ENCODE data around the gene LAMC3. TPM values are rescaled to one million over a fixed set of nuclear protein-coding genes. Genes with fewer than 3 reads are reported as not detected.
"Not testable (repeated sequence)": the region's sequence is repeated elsewhere in the genome, so short reads cannot be mapped to it uniquely, and the experiment has no call there.

The LAMC3 gene
- total RNA-seq, 3 donors from 2014 or later = 0.58 to 0.73 (median 0.69) TPM

- intact Hi-C loops (cut with DNase I, micrococcal nuclease) = no loop called here
- H3K4me1 ChIP-seq (ENCODE audit: low read depth) = peaks cover 4% of the 10 kb centered on the region
- no peaks in the 10 kb centered on the region for H3K36me3 ChIP-seq (ENCODE audit: low read depth)
- ATAC-seq (no peak), DNase-seq (no peak)
- no peak overlapping the region for H3K4me3 ChIP-seq
- no peaks in the 10 kb centered on the region for H3K9me3 ChIP-seq
- no peak for TF ChIP-seq CTCF (IDR thresholded peaks at IDR 0.05)
These were observed 88.9 kb downstream of the LAMC3 start for GRCh38 chr9:131097948-131098278.

- Histone ChIP-seq H3K4me3 (no peak overlapping the region), H3K36me3 (ENCODE audit: low read depth) (no peaks in the 10 kb centered on the region), H3K4me1 (ENCODE audit: low read depth) (peaks cover 4% of the 10 kb centered on the region), H3K9me3 (no peaks in the 10 kb centered on the region)
- ATAC-seq (no peak), DNase-seq (no peak)
- intact Hi-C loops (cut with DNase I, micrococcal nuclease) = no loop called here
- no peak for TF ChIP-seq CTCF (IDR thresholded peaks at IDR 0.05)
These were observed 89.6 kb downstream of the LAMC3 start for GRCh38 chr9:131098391-131099101.

GRCh38 chr9:131099102-131099606 lies 90.2 kb downstream of the LAMC3 start:
- Histone ChIP-seq H3K36me3 (ENCODE audit: low read depth) (no peaks in the 10 kb centered on the region), H3K9me3 (no peaks in the 10 kb centered on the region), H3K4me1 (ENCODE audit: low read depth) (peaks cover 4% of the 10 kb centered on the region), H3K4me3 (no peak overlapping the region)
- DNase-seq (no peak), ATAC-seq (no peak)
- intact Hi-C loops (cut with DNase I, micrococcal nuclease) = no loop called here
- no peak for TF ChIP-seq CTCF (IDR thresholded peaks at IDR 0.05)

GRCh38 chr9:131099845-131100244 lies 90.9 kb downstream of the LAMC3 start:
- H3K9me3 ChIP-seq; H3K4me1 ChIP-seq (ENCODE audit: low read depth); intact Hi-C loops (cut with DNase I, micrococcal nuclease); DNase-seq; H3K36me3 ChIP-seq (ENCODE audit: low read depth); ATAC-seq; H3K4me3 ChIP-seq: not testable (repeated sequence)

GRCh38 chr9:131100445-131100844 lies 91.5 kb downstream of the LAMC3 start:
- no peak for TF ChIP-seq CTCF (IDR thresholded peaks at IDR 0.05)
- H3K9me3 ChIP-seq = no peaks in the 10 kb centered on the region
- no peak overlapping the region for H3K4me3 ChIP-seq
- no peaks in the 10 kb centered on the region for H3K36me3 ChIP-seq (ENCODE audit: low read depth)
- ATAC-seq = no peak
- intact Hi-C loops (cut with DNase I, micrococcal nuclease) = no loop called here
- peaks cover 4% of the 10 kb centered on the region for H3K4me1 ChIP-seq (ENCODE audit: low read depth)
- no peak for DNase-seq

GRCh38 chr9:131101207-131101964 lies 92.4 kb downstream of the LAMC3 start:
- Histone ChIP-seq H3K4me1 (ENCODE audit: low read depth) (no peaks in the 10 kb centered on the region), H3K4me3 (no peak overlapping the region), H3K9me3 (no peaks in the 10 kb centered on the region), H3K36me3 (ENCODE audit: low read depth) (no peaks in the 10 kb centered on the region)
- no peak for TF ChIP-seq CTCF (IDR thresholded peaks at IDR 0.05)
- no peak for DNase-seq
- intact Hi-C loops (cut with DNase I, micrococcal nuclease) = no loop called here
- no peak for ATAC-seq

Data from mucosa of descending colon (tissue), 3 donors.